ENCODE measurements around the gene KLHL21.

Gene KLHL21

GRCh38 chr1:6570987-6571386, 31.7 kb downstream of the KLHL21 start:
- no peaks in the 10 kb centered on the region for H3K79me2 ChIP-seq (ENCODE audit: insufficient read depth, low read length)
- no peak overlapping the region for H3K4me3 ChIP-seq (ENCODE audit: low read depth, low read length, poor library complexity, severe bottlenecking)
- peak overlapping the region; percentile 85 for H3K27ac ChIP-seq (ENCODE audit: low read depth, low read length, poor library complexity, severe bottlenecking)
- H3K36me3 ChIP-seq (ENCODE audit: insufficient read depth, low read length): peaks cover 11% of the 10 kb centered on the region
- peaks cover 12% of the 10 kb centered on the region for H3K9me3 ChIP-seq (ENCODE audit: low read length)
- H3K27me3 ChIP-seq (ENCODE audit: insufficient read depth, low read length): no peaks in the 10 kb centered on the region
- no peak overlapping the region for H2AFZ ChIP-seq (ENCODE audit: low read length)
- H3K4me1 ChIP-seq (ENCODE audit: insufficient read depth, low read length, severe bottlenecking): peaks cover 35% of the 10 kb centered on the region
- H3K9ac ChIP-seq (ENCODE audit: low read length): no peak overlapping the region
- H3F3A ChIP-seq (ENCODE audit: insufficient read depth, low read length): no peaks in the 10 kb centered on the region
- TF ChIP-seq CTCF (IDR thresholded peaks at IDR 0.05; ENCODE audit: low read length) (no peak), EZH2 (IDR thresholded peaks at IDR 0.05; ENCODE audit: borderline replicate concordance, low read length) (no peak)
- H3K9me2 ChIP-seq (ENCODE audit: low read depth, low read length): no peaks in the 10 kb centered on the region
- no peaks in the 10 kb centered on the region for H4K20me1 ChIP-seq (ENCODE audit: insufficient read depth, low read length)
- no peak overlapping the region for H3K4me2 ChIP-seq (ENCODE audit: low read length)

GRCh38 chr1:6570100-6570499, 32.6 kb downstream of the KLHL21 start:
- Histone ChIP-seq H3K27me3 (ENCODE audit: insufficient read depth, low read length) (no peaks in the 10 kb centered on the region), H2AFZ (ENCODE audit: low read length) (no peak overlapping the region), H3K9me2 (ENCODE audit: low read depth, low read length) (no peaks in the 10 kb centered on the region), H3K36me3 (ENCODE audit: insufficient read depth, low read length) (peaks cover 11% of the 10 kb centered on the region), H3K9ac (ENCODE audit: low read length) (peak overlapping the region; percentile 6; the same call in 1 of the 2 replicates), H3K27ac (ENCODE audit: low read depth, low read length, poor library complexity, severe bottlenecking) (peak overlapping the region; percentile 85), H4K20me1 (ENCODE audit: insufficient read depth, low read length) (no peaks in the 10 kb centered on the region), H3F3A (ENCODE audit: insufficient read depth, low read length) (no peaks in the 10 kb centered on the region), H3K79me2 (ENCODE audit: insufficient read depth, low read length) (no peaks in the 10 kb centered on the region), H3K4me3 (ENCODE audit: low read depth, low read length, poor library complexity, severe bottlenecking) (peak overlapping the region; percentile 20), H3K9me3 (ENCODE audit: low read length) (peaks cover 12% of the 10 kb centered on the region), H3K4me2 (ENCODE audit: low read length) (peak overlapping the region; percentile 22; the same call in 1 of the 2 replicates), H3K4me1 (ENCODE audit: insufficient read depth, low read length, severe bottlenecking) (peaks cover 40% of the 10 kb centered on the region)
- TF ChIP-seq CTCF (IDR thresholded peaks at IDR 0.05; ENCODE audit: low read length) (no peak), EZH2 (IDR thresholded peaks at IDR 0.05; ENCODE audit: borderline replicate concordance, low read length) (no peak)

GRCh38 chr1:6569033-6569432, 33.6 kb downstream of the KLHL21 start:
- peak overlapping the region; percentile 20 for H3K4me3 ChIP-seq (ENCODE audit: low read depth, low read length, poor library complexity, severe bottlenecking)
- H3F3A ChIP-seq (ENCODE audit: insufficient read depth, low read length): no peaks in the 10 kb centered on the region
- H4K20me1 ChIP-seq (ENCODE audit: insufficient read depth, low read length): no peaks in the 10 kb centered on the region
- H3K27me3 ChIP-seq (ENCODE audit: insufficient read depth, low read length): no peaks in the 10 kb centered on the region
- no peaks in the 10 kb centered on the region for H3K79me2 ChIP-seq (ENCODE audit: insufficient read depth, low read length)
- H3K4me2 ChIP-seq (ENCODE audit: low read length): peak overlapping the region; percentile 22
- H3K36me3 ChIP-seq (ENCODE audit: insufficient read depth, low read length): peaks cover 11% of the 10 kb centered on the region
- H3K9me3 ChIP-seq (ENCODE audit: low read length): peaks cover 12% of the 10 kb centered on the region
- peaks cover 32% of the 10 kb centered on the region for H3K4me1 ChIP-seq (ENCODE audit: insufficient read depth, low read length, severe bottlenecking)
- no peak for TF ChIP-seq CTCF (IDR thresholded peaks at IDR 0.05; ENCODE audit: low read length)
- no peak for TF ChIP-seq EZH2 (IDR thresholded peaks at IDR 0.05; ENCODE audit: borderline replicate concordance, low read length)
- peak overlapping the region; percentile 6; the same call in 1 of the 2 replicates for H3K9ac ChIP-seq (ENCODE audit: low read length)
- no peaks in the 10 kb centered on the region for H3K9me2 ChIP-seq (ENCODE audit: low read depth, low read length)
- no peak overlapping the region for H2AFZ ChIP-seq (ENCODE audit: low read length)
- H3K27ac ChIP-seq (ENCODE audit: low read depth, low read length, poor library complexity, severe bottlenecking): peak overlapping the region; percentile 85
